Measurements from ENCODE around the gene SLC33A1. TPM values are rescaled to one million over a fixed set of nuclear protein-coding genes. Genes with fewer than 3 reads are reported as not detected.

SLC33A1 gene
- total and polyA plus RNA-seq, 2 of the 13 experiments (the other 11 are each of a cell fraction or from before 2014, with no cell fraction given): 20.0 to 32.1 TPM

DNA sequence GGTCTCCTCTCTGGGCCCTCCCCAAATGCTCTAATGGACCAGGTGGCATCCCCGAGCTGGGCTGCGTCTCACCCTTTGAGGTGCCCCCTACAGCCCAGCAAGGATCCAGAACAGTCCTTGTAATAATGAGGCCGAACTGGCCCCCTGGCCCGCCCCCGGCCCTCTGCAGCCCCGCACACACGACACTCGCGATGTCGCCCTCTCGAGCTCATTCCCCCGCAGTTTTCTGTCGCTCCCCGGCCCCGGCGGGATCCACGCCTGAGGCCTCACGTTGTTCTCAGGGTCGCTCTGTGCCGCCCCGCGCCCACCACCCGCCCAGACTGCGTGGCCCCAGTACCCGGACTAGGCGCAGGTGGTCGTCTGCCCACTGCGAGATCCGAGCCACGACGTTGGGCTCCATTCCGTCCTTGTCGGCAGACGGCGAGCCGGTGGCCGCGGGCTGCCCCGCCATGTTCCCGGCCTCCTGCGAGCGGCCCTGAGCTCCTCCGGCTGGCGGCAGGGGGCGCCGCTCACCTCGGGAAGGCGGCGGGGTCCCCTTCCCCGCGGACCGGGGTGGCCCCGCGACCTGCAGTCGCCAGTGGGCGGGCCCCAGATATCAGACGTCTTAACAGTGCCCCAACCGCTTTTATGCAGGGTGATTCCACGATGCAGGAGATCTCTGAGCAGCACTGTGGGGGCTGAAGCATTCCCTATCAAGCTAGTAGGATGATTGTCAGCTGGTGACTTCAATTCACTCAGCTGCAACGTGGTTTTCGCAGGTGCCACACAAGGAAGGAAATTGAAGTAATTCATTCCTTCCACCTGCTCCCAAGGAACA, 48.2 kb downstream of the SLC33A1 start, which contains the start of gene C3orf33 (continued):
- TF ChIP-seq ZBTB40 (IDR thresholded peaks at IDR 0.05) (no peak), ZBTB40 (CRISPR knock-in tag; IDR thresholded peaks at IDR 0.05) (0 out of 2 replicates have a peak, but pooled peaks have one; percentile 33), JARID2 (CRISPR knock-in tag; IDR thresholded peaks at IDR 0.05; ENCODE audit: insufficient replicate concordance) (no peak), SMARCC2 (IDR thresholded peaks at IDR 0.05) (no peak), GLMP (CRISPR knock-in tag; IDR thresholded peaks at IDR 0.05; ENCODE audit: borderline replicate concordance) (no peak), SNAPC2 (CRISPR knock-in tag; IDR thresholded peaks at IDR 0.05) (no peak), E2F2 (CRISPR knock-in tag; IDR thresholded peaks at IDR 0.05; ENCODE audit: borderline replicate concordance) (peak; percentile 70; the same call in 1 of the 2 replicates), RARG (CRISPR knock-in tag; IDR thresholded peaks at IDR 0.05; ENCODE audit: low read depth) (no peak), ZNF331 (CRISPR knock-in tag; IDR thresholded peaks at IDR 0.05) (peak; percentile 64), ZNF468 (CRISPR knock-in tag; IDR thresholded peaks at IDR 0.05) (0 out of 2 replicates have a peak, but pooled peaks have one; percentile 20)
- TF ChIP-seq, protein P1, sequence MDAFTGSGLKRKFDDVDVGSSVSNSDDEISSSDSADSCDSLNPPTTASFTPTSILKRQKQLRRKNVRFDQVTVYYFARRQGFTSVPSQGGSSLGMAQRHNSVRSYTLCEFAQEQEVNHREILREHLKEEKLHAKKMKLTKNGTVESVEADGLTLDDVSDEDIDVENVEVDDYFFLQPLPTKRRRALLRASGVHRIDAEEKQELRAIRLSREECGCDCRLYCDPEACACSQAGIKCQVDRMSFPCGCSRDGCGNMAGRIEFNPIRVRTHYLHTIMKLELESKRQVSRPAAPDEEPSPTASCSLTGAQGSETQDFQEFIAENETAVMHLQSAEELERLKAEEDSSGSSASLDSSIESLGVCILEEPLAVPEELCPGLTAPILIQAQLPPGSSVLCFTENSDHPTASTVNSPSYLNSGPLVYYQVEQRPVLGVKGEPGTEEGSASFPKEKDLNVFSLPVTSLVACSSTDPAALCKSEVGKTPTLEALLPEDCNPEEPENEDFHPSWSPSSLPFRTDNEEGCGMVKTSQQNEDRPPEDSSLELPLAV (CRISPR knock-in tag; conservative IDR thresholded peaks at IDR 0.05; ENCODE audit: low read depth): no peak
- TF ChIP-seq, protein P2, sequence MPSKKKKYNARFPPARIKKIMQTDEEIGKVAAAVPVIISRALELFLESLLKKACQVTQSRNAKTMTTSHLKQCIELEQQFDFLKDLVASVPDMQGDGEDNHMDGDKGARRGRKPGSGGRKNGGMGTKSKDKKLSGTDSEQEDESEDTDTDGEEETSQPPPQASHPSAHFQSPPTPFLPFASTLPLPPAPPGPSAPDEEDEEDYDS (CRISPR knock-in tag; IDR thresholded peaks at IDR 0.05): 0 out of 2 replicates have a peak, but pooled peaks have one; percentile 28
